ENCODE data around the gene FCF1. TPM values are rescaled to one million over a fixed set of nuclear protein-coding genes. Genes with fewer than 3 reads are reported as not detected.

The FCF1 gene
- total and polyA plus RNA-seq, 2 of the 4 experiments (the other 2 are of a cell fraction) = 37.1 to 45.5 TPM

DNA sequence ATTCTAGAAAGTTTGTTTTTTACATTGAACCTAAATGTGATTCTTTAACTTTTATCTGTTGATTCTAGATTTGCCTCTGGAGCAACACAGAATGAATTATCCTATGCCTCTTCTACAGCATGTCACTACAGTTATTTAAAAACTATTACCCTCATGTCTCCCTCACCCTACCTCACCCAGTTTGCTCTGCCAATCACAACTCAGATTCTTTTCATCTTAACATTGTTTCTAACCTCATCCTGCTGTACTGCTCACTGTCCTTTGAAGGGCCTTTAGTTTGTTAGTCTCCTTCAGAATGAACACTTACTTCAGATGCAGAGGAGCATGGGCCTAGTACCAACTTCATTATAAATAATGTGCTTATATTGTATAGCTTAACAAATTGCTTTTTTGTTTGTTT is 71.7 kb downstream of the FCF1 start:
- no peaks in the 10 kb centered on the region for H3K9me3 ChIP-seq (ENCODE audit: control insufficient read depth, insufficient read depth, low read length)
- no peak overlapping the region for H3K4ac ChIP-seq (ENCODE audit: low read depth, low read length)
- no peak overlapping the region for H3K4me2 ChIP-seq (ENCODE audit: low read depth, low read length)
- no peak overlapping the region for H3K18ac ChIP-seq (ENCODE audit: low read depth, low read length)
- peaks cover 8% of the 10 kb centered on the region for H4K20me1 ChIP-seq (ENCODE audit: insufficient read depth, low read length)
- TF ChIP-seq, protein P1, sequence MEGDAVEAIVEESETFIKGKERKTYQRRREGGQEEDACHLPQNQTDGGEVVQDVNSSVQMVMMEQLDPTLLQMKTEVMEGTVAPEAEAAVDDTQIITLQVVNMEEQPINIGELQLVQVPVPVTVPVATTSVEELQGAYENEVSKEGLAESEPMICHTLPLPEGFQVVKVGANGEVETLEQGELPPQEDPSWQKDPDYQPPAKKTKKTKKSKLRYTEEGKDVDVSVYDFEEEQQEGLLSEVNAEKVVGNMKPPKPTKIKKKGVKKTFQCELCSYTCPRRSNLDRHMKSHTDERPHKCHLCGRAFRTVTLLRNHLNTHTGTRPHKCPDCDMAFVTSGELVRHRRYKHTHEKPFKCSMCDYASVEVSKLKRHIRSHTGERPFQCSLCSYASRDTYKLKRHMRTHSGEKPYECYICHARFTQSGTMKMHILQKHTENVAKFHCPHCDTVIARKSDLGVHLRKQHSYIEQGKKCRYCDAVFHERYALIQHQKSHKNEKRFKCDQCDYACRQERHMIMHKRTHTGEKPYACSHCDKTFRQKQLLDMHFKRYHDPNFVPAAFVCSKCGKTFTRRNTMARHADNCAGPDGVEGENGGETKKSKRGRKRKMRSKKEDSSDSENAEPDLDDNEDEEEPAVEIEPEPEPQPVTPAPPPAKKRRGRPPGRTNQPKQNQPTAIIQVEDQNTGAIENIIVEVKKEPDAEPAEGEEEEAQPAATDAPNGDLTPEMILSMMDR (conservative IDR thresholded peaks at IDR 0.05; ENCODE audit: low read depth, low read length) = no peak
- TF ChIP-seq RAD21 (IDR thresholded peaks at IDR 0.05; ENCODE audit: low read length) (no peak), SMC3 (IDR thresholded peaks at IDR 0.05; ENCODE audit: low read depth, low read length) (no peak)
- H3K27me3 ChIP-seq (ENCODE audit: control insufficient read depth, insufficient read depth, low read length) = no peaks in the 10 kb centered on the region
- ChIA-PET CTCF (no interaction called here), POLR2A (ENCODE audit: unreplicated experiment) (no interaction called here)
- H2BK120ac ChIP-seq (ENCODE audit: low read depth, low read length) = no peak overlapping the region
- no peak overlapping the region for H2BK20ac ChIP-seq (ENCODE audit: low read depth, low read length)
- no peak overlapping the region for H3K14ac ChIP-seq (replicated peaks; ENCODE audit: low read depth, low read length)
- no peak overlapping the region for H4K91ac ChIP-seq (ENCODE audit: insufficient read depth, low read depth, low read length)
- no peak overlapping the region for H3K4me3 ChIP-seq (ENCODE audit: insufficient read depth, low read depth, low read length)
- H2BK15ac ChIP-seq (ENCODE audit: low read depth, low read length) = no peak overlapping the region
- no peaks in the 10 kb centered on the region for H3K4me1 ChIP-seq (ENCODE audit: control insufficient read depth, insufficient read depth, low read length)
- no peak overlapping the region for H2AFZ ChIP-seq (replicated peaks; ENCODE audit: low read length, poor library complexity)
- H3K27ac ChIP-seq (ENCODE audit: insufficient read depth, low read length) = no peak overlapping the region
- H3K56ac ChIP-seq (ENCODE audit: extremely low read depth, insufficient read depth, low read length) = no peak overlapping the region
- no peak overlapping the region for H2BK5ac ChIP-seq (ENCODE audit: low read depth, low read length, poor library complexity, severe bottlenecking)
- H2AK9ac ChIP-seq (replicated peaks; ENCODE audit: low read depth, low read length, poor library complexity) = no peak overlapping the region
- BruUV-seq (replicated peaks) = no TSS peak
- dilution Hi-C loops (cut with HindIII; ENCODE audit: low sequenced_read_pairs, unreplicated experiment) = no loop called here
- H4K8ac ChIP-seq (ENCODE audit: low read depth in 2 of 2, low read length in 2 of 2) = no peak overlapping the region
- intact Hi-C loops (cut with micrococcal nuclease) = loop anchor here (5.0 kb wide), 1 partner anchor 38 kb away; no protein-coding TSS in a partner anchor
- H3K79me1 ChIP-seq (ENCODE audit: low read depth in 1 of 2, low read length in 2 of 2) = peaks cover 28 to 38% of the 10 kb centered on the region in 2 experiments
- H2AK5ac ChIP-seq (ENCODE audit: low read depth, low read length) = no peak overlapping the region
- H3K23ac ChIP-seq (ENCODE audit: low read depth, low read length) = no peak overlapping the region
- ATAC-seq (ENCODE audit: low read depth) (no peak), DNase-seq (no peak)
- H4K5ac ChIP-seq (ENCODE audit: low read depth, low read length) = no peak overlapping the region
- H3K9ac ChIP-seq (ENCODE audit: low read depth, low read length) = no peak overlapping the region
- H3K36me3 ChIP-seq (ENCODE audit: control insufficient read depth, insufficient read depth, low read length) = peaks cover 28% of the 10 kb centered on the region
- in situ Hi-C loops (cut with MboI; ENCODE audit: low sequenced_read_pairs) = no loop called here
- H3K9me1 ChIP-seq (ENCODE audit: insufficient read depth, low read length) = 0 out of 2 replicates have a peak, but pooled peaks cover 1% of the 10 kb centered on the region
